Superior temporal gyrus (tissue), 1 donor: ENCODE results near the gene TRPT1.

Source experiments
- DNase-seq: peaks from one replicate; pipeline ENCODE4 v3.0.0-alpha.2; 2016; ENCODE audit errors: extremely low spot score

TRPT1 gene

GRCh38 chr11:64245401-64245796, 19.4 kb upstream of the TRPT1 start:
- DNase-seq, result no peak

- no peak for DNase-seq
These were observed 19.0 kb upstream of the TRPT1 start for GRCh38 chr11:64244966-64245365.

GRCh38 chr11:64244107-64244506, 18.1 kb upstream of the TRPT1 start:
- DNase-seq, result no peak

GRCh38 chr11:64243236-64243854, 17.4 kb upstream of the TRPT1 start:
- no peak for DNase-seq

- peak; percentile 97 for DNase-seq
These were observed 15.7 kb upstream of the TRPT1 start for GRCh38 chr11:64241491-64242374.

- DNase-seq, result no peak
These were observed 15.2 kb upstream of the TRPT1 start for GRCh38 chr11:64241241-64241490.

GRCh38 chr11:64240435-64241240, 14.7 kb upstream of the TRPT1 start, which contains the start of gene FKBP2:
TSS of gene FKBP2 (plus strand) at chr11:64241095. CDS start at chr11:64242388, 1,293 bp downstream.
- peak; percentile 97 for DNase-seq

- DNase-seq, result no peak
These were observed 13.9 kb upstream of the TRPT1 start for GRCh38 chr11:64239662-64240434.

- no peak for DNase-seq
These were observed 13.0 kb upstream of the TRPT1 start for GRCh38 chr11:64238999-64239398.

GRCh38 chr11:64238076-64238475, 12.1 kb upstream of the TRPT1 start:
- DNase-seq, result no peak

- DNase-seq, result no peak
These were observed 11.5 kb upstream of the TRPT1 start for GRCh38 chr11:64237484-64237951.

- DNase-seq, result no peak
These were observed 9.6 kb upstream of the TRPT1 start for GRCh38 chr11:64235437-64236161.

GRCh38 chr11:64234647-64235379, 8.8 kb upstream of the TRPT1 start:
- DNase-seq, result no peak

- no peak for DNase-seq
These were observed 8.1 kb upstream of the TRPT1 start, which contains the start of gene VEGFB for GRCh38 chr11:64233913-64234586. TSS of gene VEGFB (plus strand) at chr11:64234584. CDS start at chr11:64234834, 250 bp downstream.

GRCh38 chr11:64232967-64233315, 7.0 kb upstream of the TRPT1 start:
- no peak for DNase-seq

- DNase-seq, result no peak
These were observed 6.4 kb upstream of the TRPT1 start for GRCh38 chr11:64232182-64232966.

GRCh38 chr11:64231546-64231945, 5.6 kb upstream of the TRPT1 start:
- no peak for DNase-seq

GRCh38 chr11:64230985-64231365, 5.0 kb upstream of the TRPT1 start:
- DNase-seq, result no peak
